GM18508 (cell line): ENCODE measurements around the gene S100A2.
"Not testable (repeated sequence)": the region's sequence is repeated elsewhere in the genome, so short reads cannot be mapped to it uniquely, and the experiment has no call there.

ENCODE experiments used
- ATAC-seq: cut with Tn5 transposase; IDR thresholded peaks from one replicate; pipeline ENCODE4 v1.9.1; 2021; ENCODE audit warnings: moderate number of reproducible peaks; ENCODE audit not compliant: insufficient read depth, unreplicated experiment

Gene S100A2

GRCh38 chr1:153535242-153536011 lies 30.2 kb downstream of the S100A2 start, which contains the start of gene S100A6:
Gene S100A6, minus strand, starts transcription at chr1:153535991. Its CDS starts 652 bp downstream, at chr1:153535339.
- no peak for ATAC-seq

GRCh38 chr1:153534925-153535241 lies 30.8 kb downstream of the S100A2 start:
- ATAC-seq = no peak

- ATAC-seq = no peak
Observed at GRCh38 chr1:153534226-153534924, 31.3 kb downstream of the S100A2 start.

GRCh38 chr1:153533689-153534201 lies 31.9 kb downstream of the S100A2 start:
- no peak for ATAC-seq

- no peak for ATAC-seq
Observed at GRCh38 chr1:153532769-153533599, 32.7 kb downstream of the S100A2 start.

- ATAC-seq = no peak
Observed at GRCh38 chr1:153532181-153532580, 33.5 kb downstream of the S100A2 start.

GRCh38 chr1:153531638-153532037 lies 34.0 kb downstream of the S100A2 start:
- no peak for ATAC-seq

- ATAC-seq = no peak
Observed at GRCh38 chr1:153527683-153528040, 38.0 kb downstream of the S100A2 start.

- no peak for ATAC-seq
Observed at GRCh38 chr1:153527023-153527682, 38.5 kb downstream of the S100A2 start.

GRCh38 chr1:153526132-153526543 lies 39.5 kb downstream of the S100A2 start:
- no peak for ATAC-seq

- ATAC-seq = no peak
Observed at GRCh38 chr1:153525088-153525728, 40.4 kb downstream of the S100A2 start.

GRCh38 chr1:153522353-153523048 lies 43.1 kb downstream of the S100A2 start:
- ATAC-seq = not testable (repeated sequence)

GRCh38 chr1:153521808-153522207 lies 43.8 kb downstream of the S100A2 start:
- not testable (repeated sequence) for ATAC-seq

- no peak for ATAC-seq
Observed at GRCh38 chr1:153520818-153521476, 44.7 kb downstream of the S100A2 start.

- ATAC-seq = not testable (repeated sequence)
Observed at GRCh38 chr1:153520137-153520691, 45.4 kb downstream of the S100A2 start.

- no peak for ATAC-seq
Observed at GRCh38 chr1:153519242-153519641, 46.4 kb downstream of the S100A2 start.

GRCh38 chr1:153515504-153516394 lies 49.9 kb downstream of the S100A2 start:
- ATAC-seq = no peak
